Measurements from ENCODE around the gene OR52L1.

- no peak for TF ChIP-seq CTCF (IDR thresholded peaks at IDR 0.05; ENCODE audit: low read depth, low read length, missing input control)
- TF ChIP-seq JUND (IDR thresholded peaks at IDR 0.05), result no peak
- TF ChIP-seq, protein P1, sequence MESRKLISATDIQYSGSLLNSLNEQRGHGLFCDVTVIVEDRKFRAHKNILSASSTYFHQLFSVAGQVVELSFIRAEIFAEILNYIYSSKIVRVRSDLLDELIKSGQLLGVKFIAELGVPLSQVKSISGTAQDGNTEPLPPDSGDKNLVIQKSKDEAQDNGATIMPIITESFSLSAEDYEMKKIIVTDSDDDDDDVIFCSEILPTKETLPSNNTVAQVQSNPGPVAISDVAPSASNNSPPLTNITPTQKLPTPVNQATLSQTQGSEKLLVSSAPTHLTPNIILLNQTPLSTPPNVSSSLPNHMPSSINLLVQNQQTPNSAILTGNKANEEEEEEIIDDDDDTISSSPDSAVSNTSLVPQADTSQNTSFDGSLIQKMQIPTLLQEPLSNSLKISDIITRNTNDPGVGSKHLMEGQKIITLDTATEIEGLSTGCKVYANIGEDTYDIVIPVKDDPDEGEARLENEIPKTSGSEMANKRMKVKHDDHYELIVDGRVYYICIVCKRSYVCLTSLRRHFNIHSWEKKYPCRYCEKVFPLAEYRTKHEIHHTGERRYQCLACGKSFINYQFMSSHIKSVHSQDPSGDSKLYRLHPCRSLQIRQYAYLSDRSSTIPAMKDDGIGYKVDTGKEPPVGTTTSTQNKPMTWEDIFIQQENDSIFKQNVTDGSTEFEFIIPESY (IDR thresholded peaks at IDR 0.05), result no peak
Measured at GRCh38 chr11:5940748-5941147, 46.0 kb downstream of the OR52L1 start.
